ENCODE results near the gene ST14.

The ST14 gene

DNA sequence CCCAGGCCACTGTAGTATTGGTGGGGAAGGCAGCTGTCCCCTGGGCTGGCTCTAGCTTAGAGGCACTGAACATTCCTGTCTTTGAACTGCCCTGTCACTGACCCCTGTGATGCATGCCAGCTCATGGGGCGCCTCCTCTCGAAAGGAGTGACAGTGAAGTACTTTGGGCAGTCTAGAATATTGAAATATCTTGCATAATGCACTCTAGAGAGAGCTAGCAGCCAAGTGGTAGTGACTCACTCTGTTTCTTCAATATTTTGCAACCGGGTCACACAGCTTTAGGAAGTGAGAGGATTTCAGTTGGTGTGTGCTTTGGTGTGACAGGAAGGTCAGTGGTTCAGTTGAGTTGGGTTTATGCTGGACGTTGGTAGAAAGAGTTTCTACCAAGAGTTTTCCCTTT lies 35.5 kb upstream of the ST14 start:
- peak; percentile 13 for DNase-seq (ENCODE audit: low read depth)
- H3K4me3 ChIP-seq (ENCODE audit: low read depth, low read length) = no peak overlapping the region
- TF ChIP-seq, protein P1, sequence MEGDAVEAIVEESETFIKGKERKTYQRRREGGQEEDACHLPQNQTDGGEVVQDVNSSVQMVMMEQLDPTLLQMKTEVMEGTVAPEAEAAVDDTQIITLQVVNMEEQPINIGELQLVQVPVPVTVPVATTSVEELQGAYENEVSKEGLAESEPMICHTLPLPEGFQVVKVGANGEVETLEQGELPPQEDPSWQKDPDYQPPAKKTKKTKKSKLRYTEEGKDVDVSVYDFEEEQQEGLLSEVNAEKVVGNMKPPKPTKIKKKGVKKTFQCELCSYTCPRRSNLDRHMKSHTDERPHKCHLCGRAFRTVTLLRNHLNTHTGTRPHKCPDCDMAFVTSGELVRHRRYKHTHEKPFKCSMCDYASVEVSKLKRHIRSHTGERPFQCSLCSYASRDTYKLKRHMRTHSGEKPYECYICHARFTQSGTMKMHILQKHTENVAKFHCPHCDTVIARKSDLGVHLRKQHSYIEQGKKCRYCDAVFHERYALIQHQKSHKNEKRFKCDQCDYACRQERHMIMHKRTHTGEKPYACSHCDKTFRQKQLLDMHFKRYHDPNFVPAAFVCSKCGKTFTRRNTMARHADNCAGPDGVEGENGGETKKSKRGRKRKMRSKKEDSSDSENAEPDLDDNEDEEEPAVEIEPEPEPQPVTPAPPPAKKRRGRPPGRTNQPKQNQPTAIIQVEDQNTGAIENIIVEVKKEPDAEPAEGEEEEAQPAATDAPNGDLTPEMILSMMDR (IDR thresholded peaks at IDR 0.05; ENCODE audit: insufficient read depth, low read depth, low read length, missing control alignments) = no peak

DNA sequence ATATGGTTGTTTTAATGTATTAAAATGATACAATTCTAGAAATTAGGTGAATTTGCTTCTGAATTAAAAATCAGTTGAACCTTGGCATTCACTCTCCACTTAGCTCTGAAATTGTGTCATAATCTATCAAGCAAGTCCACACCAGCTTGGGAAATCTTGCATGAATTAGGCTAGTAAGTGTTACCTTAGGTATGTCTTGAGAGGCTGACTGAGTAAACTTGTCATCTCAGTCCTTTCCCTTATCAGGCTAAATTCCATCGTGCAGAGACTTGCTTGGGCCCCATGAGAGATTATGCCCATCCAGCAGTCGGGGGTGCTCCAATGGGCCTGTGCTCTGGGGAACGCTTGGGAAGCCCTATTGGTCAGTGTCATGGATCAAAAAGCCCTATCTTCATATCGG lies 33.9 kb upstream of the ST14 start:
- no peak for DNase-seq (ENCODE audit: low read depth)
- TF ChIP-seq, protein P1 (IDR thresholded peaks at IDR 0.05; ENCODE audit: insufficient read depth, low read depth, low read length, missing control alignments) = no peak
- no peak overlapping the region for H3K4me3 ChIP-seq (ENCODE audit: low read depth, low read length)

DNA sequence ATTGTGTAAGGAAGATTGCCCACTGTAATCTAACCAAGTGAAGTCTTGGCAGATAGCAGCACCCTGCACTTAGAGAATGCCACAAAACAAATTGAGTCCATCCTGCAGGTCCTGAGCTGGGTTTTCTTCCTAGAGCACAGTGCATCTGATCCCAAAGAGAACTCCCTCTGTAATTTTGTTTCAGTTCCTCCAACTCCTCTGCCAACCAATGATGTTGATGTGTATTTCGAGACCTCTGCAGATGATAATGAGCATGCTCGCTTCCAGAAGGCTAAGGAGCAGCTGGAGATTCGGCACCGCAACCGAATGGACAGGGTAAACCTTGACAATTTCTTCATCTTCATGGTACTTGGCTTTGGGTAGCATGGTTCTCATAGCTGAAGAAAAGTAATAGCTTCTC lies 33.1 kb upstream of the ST14 start:
- TF ChIP-seq, protein P1 (IDR thresholded peaks at IDR 0.05; ENCODE audit: insufficient read depth, low read depth, low read length, missing control alignments) = no peak
- DNase-seq (ENCODE audit: low read depth) = no peak
- no peak overlapping the region for H3K4me3 ChIP-seq (ENCODE audit: low read depth, low read length)

DNA sequence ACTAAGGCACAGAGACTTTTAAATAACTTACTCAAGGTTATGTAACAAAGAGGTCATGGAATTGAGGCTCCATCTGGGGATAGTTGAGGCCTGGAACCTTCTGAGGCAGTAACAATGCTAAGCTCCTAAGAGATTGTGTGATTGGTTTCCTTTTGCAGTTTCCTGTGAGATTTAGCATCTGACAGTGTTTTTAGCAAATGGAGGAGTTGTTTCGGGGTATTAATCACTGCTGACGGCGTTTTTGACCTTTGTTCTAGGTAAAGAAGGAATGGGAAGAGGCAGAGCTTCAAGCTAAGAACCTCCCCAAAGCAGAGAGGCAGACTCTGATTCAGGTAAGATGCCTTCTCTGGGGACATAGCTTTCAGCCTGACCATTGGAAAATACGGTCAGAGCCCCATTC lies 32.1 kb upstream of the ST14 start:
- TF ChIP-seq, protein P1 (IDR thresholded peaks at IDR 0.05; ENCODE audit: insufficient read depth, low read depth, low read length, missing control alignments) = no peak

DNA sequence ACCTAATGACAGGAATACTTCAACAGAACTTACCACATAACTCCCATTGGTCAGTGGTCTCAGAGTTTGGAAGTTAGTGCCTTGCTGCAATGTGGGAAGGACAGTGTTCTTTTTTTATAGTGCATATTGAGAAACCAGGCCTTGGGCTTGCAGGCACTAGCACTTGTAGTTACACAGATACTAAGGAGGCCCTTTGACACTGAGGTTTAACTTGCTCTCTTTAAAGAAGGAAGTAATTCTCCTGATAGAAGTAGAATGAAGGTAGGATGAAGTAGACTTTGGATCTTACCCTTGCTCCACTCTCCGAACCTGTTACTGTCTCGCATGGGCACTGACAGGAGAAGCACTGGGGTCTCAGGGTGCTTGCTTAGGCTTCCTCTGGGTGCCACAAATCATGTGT lies 31.0 kb upstream of the ST14 start:
- no peak for DNase-seq (ENCODE audit: low read depth)
- no peak overlapping the region for H3K4me3 ChIP-seq (ENCODE audit: low read depth, low read length)
- TF ChIP-seq, protein P1 (IDR thresholded peaks at IDR 0.05; ENCODE audit: insufficient read depth, low read depth, low read length, missing control alignments) = no peak

More for the DNA sequence above, 32.1 kb upstream of the ST14 start:
- DNase-seq (ENCODE audit: low read depth) = no peak
- H3K4me3 ChIP-seq (ENCODE audit: low read depth, low read length) = no peak overlapping the region

DNA sequence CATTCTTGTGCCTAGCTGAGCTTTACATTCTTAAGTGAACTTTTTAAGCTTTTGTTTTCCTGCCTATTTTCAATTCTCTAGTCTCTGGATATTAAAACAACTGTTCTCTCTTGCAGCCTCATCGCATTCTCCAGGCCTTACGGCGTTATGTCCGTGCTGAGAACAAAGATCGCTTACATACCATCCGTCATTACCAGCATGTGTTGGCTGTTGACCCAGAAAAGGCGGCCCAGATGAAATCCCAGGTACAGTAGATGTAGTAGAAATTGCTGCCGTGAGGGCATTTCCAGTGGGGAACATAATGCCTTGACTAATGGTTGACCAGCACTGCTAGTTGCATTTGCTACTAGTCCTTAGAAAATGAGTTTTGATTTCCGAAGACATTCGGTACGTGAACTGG lies 29.7 kb upstream of the ST14 start:
- no peak overlapping the region for H3K4me3 ChIP-seq (ENCODE audit: low read depth, low read length)
- TF ChIP-seq, protein P1 (IDR thresholded peaks at IDR 0.05; ENCODE audit: insufficient read depth, low read depth, low read length, missing control alignments) = no peak
- DNase-seq (ENCODE audit: low read depth) = no peak

All from GM12865 (cell line).